GM12878 (cell line): ENCODE results near the gene ARHGEF18. TPM values are rescaled to one million over a fixed set of nuclear protein-coding genes. Genes with fewer than 3 reads are reported as not detected.
A peak's percentile ranks its signal among the peaks of the same experiment; 100 is the strongest.
"Not testable (repeated sequence)": the region's sequence is repeated elsewhere in the genome, so short reads cannot be mapped to it uniquely, and the experiment has no call there.

Source experiments
- ATAC-seq: fragments of 200-7000 bp; cut with Tn5 transposase; 3 replicates; pipeline ENCODE4 v1.9.1; 2020; ENCODE audit warnings: mild to moderate bottlenecking, moderate library complexity
- BruUV-seq: library from RNA; stranded (reverse); fragments of 400-500 nt; replicated peaks from 2 replicates; lab custom pipeline; 2021; lab: Mats Ljungman, UMichigan
- CTCF ChIA-PET: fragments of 300-600 bp; sonication (Branson Sonifier 250); formaldehyde crosslinking; extraction: SDS; loops from one replicate; lab custom pipeline; 2021; ENCODE audit warnings: inconsistent platforms; lab: Yijun Ruan, JAX
- POLR2A ChIA-PET: fragments of 350-600 bp; formaldehyde crosslinking; extraction: SDS; loops from one replicate; lab custom pipeline; 2021; ENCODE audit warnings: inconsistent platforms; lab: Charles Lee
- RAD21 ChIA-PET: fragments of 300-600 bp; sonication (Branson Sonifier 250); formaldehyde crosslinking; loops from one replicate; lab custom pipeline; 2023; ENCODE audit warnings: antibody characterized with exemption; ENCODE audit not compliant: unreplicated experiment; lab: Charles Lee
- SMC1A ChIA-PET: fragments of 300-600 bp; sonication (Branson Sonifier 250); formaldehyde crosslinking; loops from one replicate; lab custom pipeline; 2023; ENCODE audit not compliant: unreplicated experiment, uncharacterized antibody; lab: Charles Lee
- DNase-seq: peaks from one replicate; pipeline ENCODE4 v3.0.0-alpha.2; 2011; ENCODE audit warnings: low read depth, low spot score
- FAIRE-seq: peaks from 3 replicates; lab custom pipeline; 2011; peaks lifted over from hg19 to GRCh38; lab: Jason Lieb, UNC
- H2AFZ ChIP-seq: 2 replicates; pipeline ENCODE4 v1.6.0; 2011; ENCODE audit warnings: low read depth, low read length, control low read depth; ENCODE audit not compliant: control insufficient read depth
- H3K27ac ChIP-seq: 2 replicates; pipeline ENCODE4 v1.5.1; 2011; ENCODE audit warnings: control low read depth; ENCODE audit not compliant: control insufficient read depth, insufficient read depth
- H3K27me3 ChIP-seq, 2 experiments: replicated peaks in 1 of 2; 2 replicates each; pipeline versions ENCODE4 v1.6.0 to v1.6.1; 2011; ENCODE audit warnings: low read length in 1 of 2; ENCODE audit not compliant: control insufficient read depth in 2 of 2, insufficient read depth in 2 of 2
- H3K36me3 ChIP-seq, 2 experiments: 2 replicates each; pipeline ENCODE4 v1.5.1; 2011; ENCODE audit warnings: low read length in 1 of 2; ENCODE audit not compliant: control insufficient read depth in 2 of 2, insufficient read depth in 2 of 2
- H3K4me1 ChIP-seq: 2 replicates; pipeline ENCODE4 v1.6.1; 2011; ENCODE audit warnings: mild to moderate bottlenecking, low read length, moderate library complexity, mixed read lengths; ENCODE audit not compliant: control insufficient read depth, insufficient read depth
- H3K4me2 ChIP-seq: 2 replicates; pipeline ENCODE4 v1.6.0; 2011; ENCODE audit warnings: control low read depth; ENCODE audit not compliant: control insufficient read depth, insufficient read depth
- H3K4me3 ChIP-seq: fragments of 200-600 bp; sonication (generic); 2 replicates; pipeline ENCODE4 v1.5.1; 2016
- H3K79me2 ChIP-seq: 2 replicates; pipeline ENCODE4 v1.6.0; 2011; ENCODE audit warnings: low read length; ENCODE audit not compliant: control insufficient read depth, insufficient read depth
- H3K9ac ChIP-seq: 2 replicates; pipeline ENCODE4 v1.8.0; 2011; ENCODE audit warnings: low read length, control low read depth, mixed read lengths; ENCODE audit not compliant: control insufficient read depth, insufficient read depth
- H3K9me3 ChIP-seq: replicated peaks from 3 replicates; pipeline ENCODE4 v1.5.1; 2011; ENCODE audit warnings: mild to moderate bottlenecking, low read length; ENCODE audit not compliant: control insufficient read depth, insufficient read depth
- H4K20me1 ChIP-seq: 2 replicates; pipeline ENCODE4 v1.6.0; 2011; ENCODE audit not compliant: control insufficient read depth, insufficient read depth
- HDAC6 ChIP-seq: fragments of 200-600 bp; sonication (generic); IDR thresholded peaks from one replicate; pipeline ENCODE4 v1.8.0; 2017; ENCODE audit warnings: antibody characterized with exemption; ENCODE audit not compliant: unreplicated experiment
- SMAD1 ChIP-seq: fragments of 450-650 bp; IDR thresholded peaks from 2 replicates; pipeline ENCODE4 v1.6.1; 2018; ENCODE audit warnings: mild to moderate bottlenecking, low read depth; ENCODE audit not compliant: partially characterized antibody
- WGBS: methylation state at CpG from one replicate; pipeline ENCODE4 v1.1.6; 2016; ENCODE audit warnings: low lambda C conversion rate; ENCODE audit not compliant: insufficient replicate concordance, insufficient coverage; ENCODE audit errors: missing lambda C conversion rate; 5-methylcytosine and 5-hydroxymethylcytosine counted together
- in situ Hi-C: fragments of 300-500 bp; cut with MboI; formaldehyde crosslinking; loops from 9 replicates; pipeline ENCODE4 v1.14.3; 2018; ENCODE audit warnings: mixed read lengths
- intact Hi-C: fragments of 100-400 bp; cut with micrococcal nuclease; formaldehyde crosslinking; loops from one replicate; pipeline ENCODE4 v1.14.2; 2022; ENCODE audit not compliant: unreplicated experiment
- polyA plus RNA-seq, 11 experiments: library from polyadenylated mRNA; depleted of rRNA in 4 of 11; unstranded in 6 of 11; stranded (reverse) in 5 of 11; fragments of >200 nt; fragmentation: Nextera tagmentation in 4 of 11; fragmentation: Illumina TruSeq in 1 of 11; extraction: Ambion mirVana in 4 of 11; extraction: Trizol in 1 of 11; gene quantifications; 1 replicate in 1 of 11; 2 replicates in 10 of 11; pipeline versions ENCODE4 v1.2.1 to v1.2.3, GENCODE V29; 2011 to 2016; ENCODE audit warnings: inconsistent platforms in 2 of 11, missing spikeins in 2 of 11, low read depth in 1 of 11
- total RNA-seq, 4 experiments: library from RNA; depleted of rRNA in 3 of 4; stranded (reverse); fragments of >200 nt in 3 of 4; fragmentation: Illumina TruSeq in 1 of 4; extraction: Trizol in 1 of 4; gene quantifications; 2 replicates each; pipeline versions ENCODE4 v1.2.1 to v1.2.3, GENCODE V29; 2013 to 2021
- TF ChIP-seq, protein P1 (sequence below): fragments of 450-650 bp; IDR thresholded peaks from 2 replicates; pipeline ENCODE4 v1.6.1; 2016; ENCODE audit warnings: mild to moderate bottlenecking
- TF ChIP-seq, protein P2 (sequence below): IDR thresholded peaks from 2 replicates; pipeline ENCODE4 v1.6.1; 2012; ENCODE audit warnings: improper control_type of control experiment, low read depth, low read length; ENCODE audit not compliant: insufficient replicate concordance
- TF ChIP-seq, protein P3 (sequence below): IDR thresholded peaks from 2 replicates; pipeline ENCODE4 v1.6.1; 2012; ENCODE audit warnings: low read depth, low read length, improper control_type of control experiment

Gene ARHGEF18
- total and polyA plus RNA-seq, 10 of the 15 experiments (the other 5 are each of a cell fraction or from before 2014, with no cell fraction given): 0.31 to 32.3 (median 13.4) TPM

DNA sequence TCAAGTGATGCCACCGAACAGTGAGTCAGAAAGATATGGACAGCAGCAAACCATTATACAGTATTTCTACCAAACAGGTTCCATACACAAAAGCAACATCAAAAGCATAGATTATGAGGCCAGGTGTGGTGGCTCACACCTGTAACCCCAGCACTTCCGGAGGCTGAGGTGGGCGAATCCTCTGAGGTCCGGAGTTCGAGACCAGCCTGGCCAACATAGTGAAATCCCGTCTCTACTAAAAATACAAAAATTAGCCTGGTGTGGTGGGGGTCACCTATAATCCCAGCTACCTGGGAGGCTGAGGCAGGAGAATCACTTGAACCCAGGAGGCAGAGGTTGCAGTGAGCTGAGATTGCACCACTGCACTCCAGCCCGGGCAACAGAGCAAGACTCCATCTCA, 1.7 kb upstream of the ARHGEF18 start:
- H3K79me2 ChIP-seq, H3K27me3 ChIP-seq, H3K9ac ChIP-seq, H3K4me3 ChIP-seq, H3K36me3 ChIP-seq, DNase-seq, BruUV-seq, H2AFZ ChIP-seq, ATAC-seq, in situ Hi-C loops, CTCF ChIA-PET, FAIRE-seq, H4K20me1 ChIP-seq, H3K9me3 ChIP-seq, RAD21 ChIA-PET: not testable (repeated sequence)
- Histone ChIP-seq H3K27ac (peak overlapping the region; percentile 6; the same call in 1 of the 2 replicates), H3K4me2 (peak overlapping the region; percentile 5; the same call in 1 of the 2 replicates), H3K4me1 (peaks cover 58% of the 10 kb centered on the region)
- SMC1A ChIA-PET: interaction anchor here (1.2 to 1.4 kb wide), 2 partner anchors 9 to 13 kb away, joined by 3 to 5 read pairs; no protein-coding TSS in a partner anchor
- WGBS: 76% methylated on average over 6 of the region's 7 CpGs
- intact Hi-C loops: loop anchor here (5.0 kb wide), 1 partner anchor 40 kb away; no protein-coding TSS in a partner anchor
- POLR2A ChIA-PET: interaction anchor here (0.6 to 0.7 kb wide), 2 partner anchors 14 to 993 kb away, joined by 3 read pairs; no protein-coding TSS in a partner anchor

DNA sequence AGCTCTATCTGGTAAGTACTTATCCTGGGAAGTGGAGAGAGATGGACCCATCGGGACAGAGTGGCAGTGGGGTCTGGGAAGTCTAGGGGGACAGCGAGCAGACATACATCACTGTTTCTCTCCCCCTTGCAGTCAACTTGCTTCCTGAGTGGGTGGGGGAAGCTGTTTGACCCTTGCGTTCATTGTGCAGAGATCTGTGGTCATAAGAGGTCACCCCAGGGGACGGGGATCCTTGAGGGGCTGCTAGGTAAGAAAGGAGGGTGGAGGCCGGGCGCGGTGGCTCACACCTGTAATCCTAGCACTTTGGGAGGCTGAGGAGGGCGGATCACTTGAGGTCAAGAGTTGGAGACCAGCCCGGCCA, 474 bp downstream of the ARHGEF18 start:
- FAIRE-seq (no peak), ATAC-seq (peak; percentile 4), DNase-seq (no peak)
- H3K4me1 ChIP-seq: peaks cover 58% of the 10 kb centered on the region
- peak overlapping the region; percentile 59 for H3K9ac ChIP-seq
- BruUV-seq: no TSS peak
- POLR2A ChIA-PET: interaction anchor here (0.5 to 2.7 kb wide), 12 partner anchors 8 to 1245 kb away, joined by 3 to 12 read pairs (median 5); no protein-coding TSS in a partner anchor
- H3K4me3 ChIP-seq: peak overlapping the region; percentile 43; the same call in 1 of the 2 replicates
- in situ Hi-C loops: no loop called here
- CTCF ChIA-PET: interaction anchor here (1.0 to 2.9 kb wide), 10 partner anchors 10 to 250 kb away, joined by 3 to 19 read pairs (median 6); no protein-coding TSS in a partner anchor
- RAD21 ChIA-PET: interaction anchor here (0.5 to 3.3 kb wide), 18 partner anchors 10 to 406 kb away, joined by 3 to 19 read pairs (median 5); partner anchors contain the start of genes FCER2 and ZNF557
- no peaks in the 10 kb centered on the region; the same call in 1 of the 2 replicates for H3K79me2 ChIP-seq
- H3K4me2 ChIP-seq: peak overlapping the region; percentile 87
- peak overlapping the region; percentile 77 for H3K27ac ChIP-seq
- H4K20me1 ChIP-seq: no peaks in the 10 kb centered on the region
- SMC1A ChIA-PET: interaction anchor here (0.5 to 2.4 kb wide), 15 partner anchors 9 to 247 kb away, joined by 3 to 22 read pairs (median 4); no protein-coding TSS in a partner anchor
- no peaks in the 10 kb centered on the region for H3K27me3 ChIP-seq
- peaks cover 4% of the 10 kb centered on the region for H3K9me3 ChIP-seq
- no peaks in the 10 kb centered on the region for H3K36me3 ChIP-seq
- peak overlapping the region; percentile 76 for H2AFZ ChIP-seq
- intact Hi-C loops: loop anchor here (5.0 kb wide), 1 partner anchor 38 kb away; no protein-coding TSS in a partner anchor
- 1% methylated on average over 9 of the region's 9 CpGs for WGBS
- TF ChIP-seq, protein P1, sequence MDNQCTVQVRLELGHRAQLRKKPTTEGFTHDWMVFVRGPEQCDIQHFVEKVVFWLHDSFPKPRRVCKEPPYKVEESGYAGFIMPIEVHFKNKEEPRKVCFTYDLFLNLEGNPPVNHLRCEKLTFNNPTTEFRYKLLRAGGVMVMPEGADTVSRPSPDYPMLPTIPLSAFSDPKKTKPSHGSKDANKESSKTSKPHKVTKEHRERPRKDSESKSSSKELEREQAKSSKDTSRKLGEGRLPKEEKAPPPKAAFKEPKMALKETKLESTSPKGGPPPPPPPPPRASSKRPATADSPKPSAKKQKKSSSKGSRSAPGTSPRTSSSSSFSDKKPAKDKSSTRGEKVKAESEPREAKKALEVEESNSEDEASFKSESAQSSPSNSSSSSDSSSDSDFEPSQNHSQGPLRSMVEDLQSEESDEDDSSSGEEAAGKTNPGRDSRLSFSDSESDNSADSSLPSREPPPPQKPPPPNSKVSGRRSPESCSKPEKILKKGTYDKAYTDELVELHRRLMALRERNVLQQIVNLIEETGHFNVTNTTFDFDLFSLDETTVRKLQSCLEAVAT: no peak
- TF ChIP-seq, protein P2, sequence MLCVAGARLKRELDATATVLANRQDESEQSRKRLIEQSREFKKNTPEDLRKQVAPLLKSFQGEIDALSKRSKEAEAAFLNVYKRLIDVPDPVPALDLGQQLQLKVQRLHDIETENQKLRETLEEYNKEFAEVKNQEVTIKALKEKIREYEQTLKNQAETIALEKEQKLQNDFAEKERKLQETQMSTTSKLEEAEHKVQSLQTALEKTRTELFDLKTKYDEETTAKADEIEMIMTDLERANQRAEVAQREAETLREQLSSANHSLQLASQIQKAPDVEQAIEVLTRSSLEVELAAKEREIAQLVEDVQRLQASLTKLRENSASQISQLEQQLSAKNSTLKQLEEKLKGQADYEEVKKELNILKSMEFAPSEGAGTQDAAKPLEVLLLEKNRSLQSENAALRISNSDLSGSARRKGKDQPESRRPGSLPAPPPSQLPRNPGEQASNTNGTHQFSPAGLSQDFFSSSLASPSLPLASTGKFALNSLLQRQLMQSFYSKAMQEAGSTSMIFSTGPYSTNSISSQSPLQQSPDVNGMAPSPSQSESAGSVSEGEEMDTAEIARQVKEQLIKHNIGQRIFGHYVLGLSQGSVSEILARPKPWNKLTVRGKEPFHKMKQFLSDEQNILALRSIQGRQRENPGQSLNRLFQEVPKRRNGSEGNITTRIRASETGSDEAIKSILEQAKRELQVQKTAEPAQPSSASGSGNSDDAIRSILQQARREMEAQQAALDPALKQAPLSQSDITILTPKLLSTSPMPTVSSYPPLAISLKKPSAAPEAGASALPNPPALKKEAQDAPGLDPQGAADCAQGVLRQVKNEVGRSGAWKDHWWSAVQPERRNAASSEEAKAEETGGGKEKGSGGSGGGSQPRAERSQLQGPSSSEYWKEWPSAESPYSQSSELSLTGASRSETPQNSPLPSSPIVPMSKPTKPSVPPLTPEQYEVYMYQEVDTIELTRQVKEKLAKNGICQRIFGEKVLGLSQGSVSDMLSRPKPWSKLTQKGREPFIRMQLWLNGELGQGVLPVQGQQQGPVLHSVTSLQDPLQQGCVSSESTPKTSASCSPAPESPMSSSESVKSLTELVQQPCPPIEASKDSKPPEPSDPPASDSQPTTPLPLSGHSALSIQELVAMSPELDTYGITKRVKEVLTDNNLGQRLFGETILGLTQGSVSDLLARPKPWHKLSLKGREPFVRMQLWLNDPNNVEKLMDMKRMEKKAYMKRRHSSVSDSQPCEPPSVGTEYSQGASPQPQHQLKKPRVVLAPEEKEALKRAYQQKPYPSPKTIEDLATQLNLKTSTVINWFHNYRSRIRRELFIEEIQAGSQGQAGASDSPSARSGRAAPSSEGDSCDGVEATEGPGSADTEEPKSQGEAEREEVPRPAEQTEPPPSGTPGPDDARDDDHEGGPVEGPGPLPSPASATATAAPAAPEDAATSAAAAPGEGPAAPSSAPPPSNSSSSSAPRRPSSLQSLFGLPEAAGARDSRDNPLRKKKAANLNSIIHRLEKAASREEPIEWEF: no peak
- TF ChIP-seq HDAC6 (no peak), SMAD1 (no peak)
- TF ChIP-seq, protein P3, sequence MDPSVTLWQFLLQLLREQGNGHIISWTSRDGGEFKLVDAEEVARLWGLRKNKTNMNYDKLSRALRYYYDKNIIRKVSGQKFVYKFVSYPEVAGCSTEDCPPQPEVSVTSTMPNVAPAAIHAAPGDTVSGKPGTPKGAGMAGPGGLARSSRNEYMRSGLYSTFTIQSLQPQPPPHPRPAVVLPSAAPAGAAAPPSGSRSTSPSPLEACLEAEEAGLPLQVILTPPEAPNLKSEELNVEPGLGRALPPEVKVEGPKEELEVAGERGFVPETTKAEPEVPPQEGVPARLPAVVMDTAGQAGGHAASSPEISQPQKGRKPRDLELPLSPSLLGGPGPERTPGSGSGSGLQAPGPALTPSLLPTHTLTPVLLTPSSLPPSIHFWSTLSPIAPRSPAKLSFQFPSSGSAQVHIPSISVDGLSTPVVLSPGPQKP: no peak
